HG03575 (cell line): ENCODE measurements around the gene CYP3A7.
"Not testable (repeated sequence)": the region's sequence is repeated elsewhere in the genome, so short reads cannot be mapped to it uniquely, and the experiment has no call there.

ENCODE experiments used
- ATAC-seq: cut with Tn5 transposase; IDR thresholded peaks from one replicate; pipeline ENCODE4 v1.9.1; 2021; ENCODE audit not compliant: unreplicated experiment, insufficient number of reproducible peaks, low FRiP score; ENCODE audit errors: extremely low read depth

CYP3A7 gene

DNA sequence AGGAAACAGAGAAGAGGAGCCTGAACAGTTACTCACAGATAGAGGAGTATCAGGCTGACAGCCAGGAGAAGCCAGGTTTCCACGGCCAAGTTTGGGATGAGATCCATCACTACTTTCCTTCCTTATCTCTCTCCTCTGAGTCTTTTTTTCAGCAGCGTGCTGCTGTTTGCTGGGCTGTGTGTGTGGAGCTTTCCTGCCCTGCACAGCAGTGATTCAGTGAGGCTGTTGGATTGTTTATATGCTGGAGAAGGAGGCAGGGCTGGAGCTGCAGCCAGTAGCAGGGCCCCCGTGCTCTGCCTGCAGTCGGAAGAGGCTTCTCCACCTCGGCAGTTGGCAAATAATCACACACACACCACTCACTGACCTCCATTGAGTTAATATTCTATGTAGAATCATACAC lies at the start of gene CYP3A7:
Gene CYP3A7, minus strand, starts transcription at position 210 of the 400 bp plus-strand sequence. Its CDS starts 103 bp downstream, at position 107.
- no peak for ATAC-seq

DNA sequence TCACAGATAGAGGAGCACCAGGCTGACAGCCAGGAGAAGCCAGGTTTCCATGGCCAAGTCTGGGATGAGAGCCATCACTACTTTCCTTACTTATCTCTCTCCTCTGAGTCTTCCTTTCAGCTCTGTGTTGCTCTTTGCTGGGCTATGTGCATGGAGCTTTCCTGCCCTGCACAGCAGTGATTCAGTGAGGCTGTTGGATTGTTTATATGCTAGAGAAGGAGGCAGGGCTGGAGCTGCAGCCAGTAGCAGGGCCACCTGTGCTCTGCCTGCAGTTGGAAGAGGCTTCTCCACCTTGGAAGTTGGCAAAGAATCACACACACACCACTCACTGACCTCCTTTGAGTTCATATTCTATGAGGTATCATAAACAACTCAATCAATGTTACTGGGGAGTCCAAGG lies 49.0 kb upstream of the CYP3A7 start, which contains the start of gene CYP3A4:
Gene CYP3A4, minus strand, starts transcription at position 178 of the 400 bp plus-strand sequence. Its CDS starts 103 bp downstream, at position 75.
- ATAC-seq: no peak

DNA sequence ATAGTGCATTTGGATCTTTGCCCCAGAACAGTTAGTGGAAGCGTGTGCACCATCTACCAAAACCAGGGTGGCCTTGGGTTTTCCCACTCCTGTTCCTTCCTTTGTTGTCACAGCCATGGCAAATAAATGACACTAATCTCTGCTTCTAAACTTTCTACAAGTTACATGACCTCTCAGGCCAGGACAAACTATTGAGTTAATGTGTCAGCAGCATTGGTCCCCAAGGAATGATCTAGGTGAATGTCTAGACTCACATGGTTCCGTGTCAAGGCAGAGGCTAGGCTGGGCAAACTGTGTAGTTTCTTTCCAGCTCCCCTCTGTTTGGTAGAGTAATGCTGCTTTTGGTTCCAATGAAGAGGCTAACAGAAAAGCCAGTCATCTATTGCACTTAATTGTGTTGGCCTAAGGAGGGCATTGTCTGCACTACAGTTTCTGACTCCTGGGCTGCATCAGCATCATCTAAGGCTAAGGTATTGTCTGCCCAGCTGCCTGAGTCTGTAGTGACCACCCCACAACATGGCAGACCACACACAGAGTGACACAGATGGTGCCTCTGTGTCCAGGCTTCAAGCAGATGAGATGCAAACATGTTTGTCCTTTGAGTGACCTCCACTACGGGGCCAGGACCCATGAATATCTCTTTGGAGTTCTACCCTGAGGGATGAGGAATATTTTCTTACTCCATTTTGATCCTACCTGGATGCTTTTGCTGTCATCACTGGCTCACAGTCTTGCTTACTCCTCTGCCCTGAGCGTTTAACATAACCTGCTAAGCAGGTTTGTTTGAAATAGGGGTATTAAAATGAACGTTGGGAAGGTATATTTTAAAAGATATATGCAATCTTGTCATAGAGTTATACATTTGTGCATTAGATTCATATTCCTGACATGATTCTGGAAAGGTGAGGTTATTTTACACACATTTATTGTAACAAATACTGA lies 47.3 kb upstream of the CYP3A7 start:
- ATAC-seq: no peak

DNA sequence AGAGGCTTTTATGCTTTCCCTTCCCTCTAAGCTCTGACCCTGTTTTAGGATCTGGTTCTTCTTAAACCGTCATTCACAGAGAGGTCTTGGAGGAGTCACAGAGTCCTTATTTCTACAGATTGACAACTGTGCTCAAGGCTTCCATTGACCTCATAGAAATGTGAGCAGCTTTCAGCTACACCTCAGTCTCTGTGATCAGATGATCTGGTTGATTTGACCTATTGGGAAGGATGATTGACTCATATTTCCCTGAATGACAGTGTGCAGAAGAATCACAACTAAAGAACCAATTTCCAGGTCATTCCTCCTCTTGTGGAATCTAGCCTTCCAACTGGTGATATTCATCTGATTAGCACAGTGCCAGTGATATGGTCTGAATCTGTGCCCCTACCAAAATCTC lies 45.6 kb upstream of the CYP3A7 start:
- no peak for ATAC-seq

DNA sequence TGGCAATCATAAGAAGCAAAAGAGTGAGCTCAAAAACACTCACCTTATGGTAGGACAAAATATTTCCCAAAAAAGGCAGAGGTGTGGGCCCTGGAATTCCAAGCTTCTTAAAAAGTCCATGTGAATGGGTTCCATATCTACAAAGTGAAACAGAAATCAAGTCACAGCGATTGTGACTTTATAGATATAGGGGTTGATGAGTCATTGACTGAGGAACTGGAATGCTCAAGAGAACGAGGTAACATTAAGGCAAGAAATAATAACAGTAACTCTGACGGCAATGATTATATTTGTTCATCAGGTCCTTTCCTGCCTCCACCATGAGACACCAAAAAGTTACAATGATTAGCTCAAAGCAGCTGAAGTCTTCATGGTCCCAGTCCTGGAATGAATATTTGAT lies 45.0 kb upstream of the CYP3A7 start:
- ATAC-seq: no peak

DNA sequence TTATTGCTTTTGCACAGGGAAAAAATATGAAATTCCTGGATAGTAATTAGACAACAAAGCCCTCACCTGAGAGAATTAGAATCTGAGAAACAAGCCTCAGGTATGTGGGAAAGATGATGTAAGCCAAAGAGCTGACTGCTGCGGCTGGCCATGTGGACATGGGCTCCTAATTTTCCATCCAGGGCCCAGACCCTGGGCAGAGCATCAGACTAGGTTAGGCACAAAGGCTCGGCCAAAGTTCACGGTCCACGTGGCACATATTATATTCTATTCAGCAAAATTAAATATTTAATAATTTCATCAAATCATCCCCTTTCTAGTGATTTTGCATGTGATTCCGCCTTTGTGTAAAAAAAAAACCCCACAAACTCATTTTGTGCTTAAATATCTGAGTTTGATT lies 43.9 kb upstream of the CYP3A7 start:
- no peak for ATAC-seq

DNA sequence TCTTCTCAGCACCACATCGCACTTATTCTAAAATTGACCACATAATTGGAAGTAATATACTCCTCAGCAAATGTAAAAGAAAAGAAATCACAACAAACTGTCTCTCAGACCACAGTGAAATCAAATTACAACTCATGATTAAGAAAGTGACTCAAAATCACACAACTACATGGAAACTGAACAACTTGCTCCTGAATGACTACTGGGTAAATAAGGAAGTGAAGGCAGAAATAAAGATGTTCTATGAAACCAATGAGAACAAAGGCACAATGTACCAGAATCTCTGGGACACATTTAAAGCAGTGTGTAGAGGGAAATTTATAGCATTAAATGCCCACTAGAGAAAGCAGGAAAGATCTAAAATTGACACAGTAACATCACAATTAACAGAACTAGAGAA lies 38.4 kb upstream of the CYP3A7 start:
- ATAC-seq: not testable (repeated sequence)

DNA sequence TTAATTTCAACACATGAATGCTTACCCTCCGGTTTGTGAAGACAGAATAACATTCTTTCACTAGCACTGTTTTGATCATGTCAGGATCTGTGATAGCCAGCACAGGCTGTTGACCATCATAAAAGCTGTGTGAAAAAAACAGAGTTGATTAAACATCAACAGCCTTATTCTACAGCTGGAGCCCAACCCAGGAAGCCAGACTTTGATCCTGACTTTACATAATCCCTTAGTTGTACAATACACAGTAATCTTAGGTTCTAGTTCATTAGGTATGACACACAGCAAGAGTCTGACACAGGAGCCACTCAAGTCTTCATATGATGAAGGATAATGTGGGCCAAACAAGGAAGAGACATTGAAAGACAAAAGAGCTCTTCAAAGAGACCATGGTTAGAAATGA lies 37.6 kb upstream of the CYP3A7 start:
- no peak for ATAC-seq

DNA sequence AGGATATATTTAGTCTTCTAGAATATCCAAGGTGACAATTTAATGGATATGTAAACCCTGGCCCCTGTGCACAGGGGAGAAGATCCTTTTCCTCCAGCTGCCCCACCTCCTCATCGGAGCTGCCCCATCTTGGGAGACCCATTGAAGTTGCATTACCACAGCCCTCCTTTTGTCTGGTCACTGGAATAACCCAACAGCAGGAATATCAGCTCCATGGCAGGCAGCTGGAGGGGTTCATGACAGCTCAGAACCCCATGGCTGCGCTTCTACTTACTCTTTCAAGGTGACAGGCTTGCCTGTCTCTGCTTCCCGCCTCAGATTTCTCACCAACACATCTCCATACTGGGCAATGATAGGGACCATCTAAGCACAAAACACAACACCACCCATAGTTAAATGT lies 34.5 kb upstream of the CYP3A7 start:
- ATAC-seq: not testable (repeated sequence)

DNA sequence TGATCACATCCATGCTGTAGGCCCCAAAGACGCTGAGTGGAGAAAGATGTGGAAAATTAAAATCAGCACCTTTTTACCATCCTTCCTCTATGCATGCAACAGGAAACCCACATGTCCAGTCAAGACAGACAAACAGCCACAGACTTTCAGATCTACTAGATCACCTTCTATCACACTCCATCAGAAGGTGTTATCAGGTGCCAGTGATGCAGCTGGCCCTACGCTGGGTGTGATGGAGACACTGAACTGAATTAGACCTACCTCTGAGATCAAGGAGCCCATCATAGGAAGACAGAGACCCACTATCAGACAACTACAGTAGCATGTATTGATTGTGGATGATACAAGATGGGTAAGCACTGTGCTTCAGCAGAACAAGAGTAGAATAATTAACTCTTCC lies 33.5 kb upstream of the CYP3A7 start:
- ATAC-seq: no peak

DNA sequence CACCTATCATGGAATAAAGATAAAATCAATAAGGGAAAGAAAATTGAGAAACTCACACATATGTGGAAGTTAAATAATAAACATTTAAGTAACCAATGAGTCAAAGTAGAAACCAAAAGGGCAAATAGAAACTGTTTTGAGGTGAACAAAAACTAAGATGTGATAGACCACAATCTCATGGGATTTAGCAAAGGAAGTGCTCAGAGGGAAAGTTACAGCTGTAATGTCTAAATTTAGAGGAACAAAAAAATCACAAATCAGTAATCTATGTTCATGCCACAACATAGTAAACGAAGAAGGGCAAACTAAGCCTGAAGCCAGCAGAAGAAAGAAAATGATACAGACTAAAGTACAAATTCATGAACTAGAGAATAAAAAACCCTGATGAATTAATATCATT lies 32.7 kb upstream of the CYP3A7 start:
- ATAC-seq: peak; percentile 83

DNA sequence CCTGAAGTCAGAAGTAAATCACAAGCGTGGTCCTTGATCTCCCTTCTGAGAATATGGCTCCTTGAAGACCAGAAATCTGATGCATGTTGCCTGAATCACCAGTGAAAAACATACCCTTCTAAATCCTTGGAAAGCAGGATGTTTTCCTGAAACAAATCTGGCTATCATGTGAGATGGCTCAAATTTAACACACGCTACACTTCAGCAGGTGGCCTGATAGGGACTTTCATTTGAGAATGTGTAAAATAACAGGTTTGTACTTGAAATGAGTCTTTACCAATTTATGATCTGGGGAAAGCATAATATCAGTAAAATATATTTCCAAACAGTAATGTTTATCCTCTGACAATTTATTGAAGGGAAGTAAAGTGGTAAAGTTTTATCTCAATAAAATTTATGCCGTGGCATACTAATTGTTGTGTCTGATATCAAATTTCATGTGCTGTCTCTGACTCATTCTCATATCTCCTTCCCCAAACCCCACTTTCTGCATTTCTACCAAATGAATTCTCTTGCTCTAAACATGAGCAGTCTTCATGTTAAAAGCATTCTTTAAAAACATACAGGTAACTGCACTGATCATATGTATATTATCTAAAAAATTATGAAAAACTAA lies 31.6 kb upstream of the CYP3A7 start:
- ATAC-seq: no peak

DNA sequence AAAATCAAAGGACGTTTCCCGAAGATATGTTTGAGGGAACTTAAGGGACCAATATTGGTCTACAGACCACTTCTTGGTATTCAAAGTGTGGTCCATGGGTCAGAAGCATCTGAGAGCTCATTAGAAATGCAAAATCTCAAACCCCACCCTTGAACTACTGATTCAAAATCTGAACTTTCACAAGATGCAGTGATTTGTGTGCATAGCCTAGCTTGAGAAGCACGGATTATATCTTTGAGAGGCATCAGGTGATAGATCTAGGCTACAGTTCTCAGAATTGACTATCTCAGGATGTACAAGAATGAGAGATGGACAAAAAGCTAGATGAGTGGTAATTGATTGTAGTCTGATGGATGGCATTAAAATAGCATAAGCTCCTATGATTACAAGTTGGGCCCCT lies 29.5 kb upstream of the CYP3A7 start:
- no peak for ATAC-seq

DNA sequence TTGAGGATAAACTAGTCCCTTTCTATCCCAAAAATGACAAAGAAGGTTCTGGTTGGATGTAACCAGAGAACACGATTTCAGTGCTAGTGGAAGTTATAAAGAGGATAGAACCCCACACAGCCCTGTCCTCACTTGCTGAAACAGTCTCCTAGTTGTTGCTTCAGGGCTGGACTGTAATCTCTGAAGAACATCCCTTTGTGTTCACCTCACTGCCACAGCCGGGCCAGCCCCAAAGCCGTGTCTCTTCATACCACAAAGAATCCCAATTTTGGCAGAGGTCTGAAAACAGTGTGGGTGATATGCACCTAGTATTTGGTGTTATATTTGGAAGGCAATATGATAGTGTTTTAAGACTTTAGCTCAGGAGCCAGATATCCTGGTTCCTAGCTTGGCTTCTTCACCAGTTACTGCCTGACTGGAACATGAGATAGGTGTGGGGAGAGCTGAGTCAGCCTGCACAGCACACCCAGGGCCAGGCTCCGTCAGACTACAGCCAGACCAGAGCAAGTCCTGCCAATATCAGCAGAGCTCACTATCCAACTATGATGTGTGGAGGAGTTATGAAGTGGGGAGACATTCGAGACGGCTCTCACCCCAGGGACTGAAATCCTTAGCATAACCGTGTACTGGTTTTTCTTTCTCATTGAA lies 27.8 kb upstream of the CYP3A7 start:
- ATAC-seq: no peak

DNA sequence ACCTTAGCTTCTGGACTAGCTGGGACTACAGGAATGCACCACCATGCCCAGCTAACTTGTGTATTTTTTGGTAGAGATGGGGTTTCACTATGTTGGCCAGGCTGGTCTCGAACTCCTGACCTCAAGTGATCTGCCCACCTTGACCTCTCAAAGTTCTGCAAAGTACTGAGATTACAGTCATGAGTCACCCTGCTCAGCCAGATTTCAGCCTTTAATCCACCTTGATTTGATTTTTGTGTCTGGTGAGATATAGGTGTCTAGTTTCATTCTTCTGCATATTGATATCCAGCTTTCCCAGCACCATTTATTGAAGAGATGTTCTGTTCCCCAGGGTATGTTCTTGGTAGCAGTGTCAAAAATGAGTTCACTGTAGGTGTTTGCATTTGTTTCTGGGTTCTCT lies 20.1 kb upstream of the CYP3A7 start:
- no peak for ATAC-seq

DNA sequence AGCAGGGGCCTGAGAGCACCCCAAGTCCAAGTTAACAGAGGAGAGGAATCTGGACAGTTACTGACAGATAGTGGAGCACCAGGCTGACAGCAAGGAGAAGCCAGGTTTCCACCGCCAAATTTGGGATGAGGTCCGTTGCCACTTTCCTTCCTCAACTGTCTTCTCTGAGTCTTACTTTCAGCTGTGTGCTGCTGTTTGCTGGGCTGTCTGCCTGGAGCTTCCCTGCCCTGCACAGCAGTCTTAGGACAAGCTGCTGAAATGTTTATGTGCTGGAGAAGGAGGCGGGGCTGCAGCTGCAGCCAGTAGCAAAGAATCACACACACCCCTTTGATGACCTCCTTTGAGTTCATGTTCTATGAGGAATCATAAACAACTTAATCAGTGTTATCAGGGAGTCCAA lies 17.4 kb upstream of the CYP3A7 start:
- no peak for ATAC-seq

DNA sequence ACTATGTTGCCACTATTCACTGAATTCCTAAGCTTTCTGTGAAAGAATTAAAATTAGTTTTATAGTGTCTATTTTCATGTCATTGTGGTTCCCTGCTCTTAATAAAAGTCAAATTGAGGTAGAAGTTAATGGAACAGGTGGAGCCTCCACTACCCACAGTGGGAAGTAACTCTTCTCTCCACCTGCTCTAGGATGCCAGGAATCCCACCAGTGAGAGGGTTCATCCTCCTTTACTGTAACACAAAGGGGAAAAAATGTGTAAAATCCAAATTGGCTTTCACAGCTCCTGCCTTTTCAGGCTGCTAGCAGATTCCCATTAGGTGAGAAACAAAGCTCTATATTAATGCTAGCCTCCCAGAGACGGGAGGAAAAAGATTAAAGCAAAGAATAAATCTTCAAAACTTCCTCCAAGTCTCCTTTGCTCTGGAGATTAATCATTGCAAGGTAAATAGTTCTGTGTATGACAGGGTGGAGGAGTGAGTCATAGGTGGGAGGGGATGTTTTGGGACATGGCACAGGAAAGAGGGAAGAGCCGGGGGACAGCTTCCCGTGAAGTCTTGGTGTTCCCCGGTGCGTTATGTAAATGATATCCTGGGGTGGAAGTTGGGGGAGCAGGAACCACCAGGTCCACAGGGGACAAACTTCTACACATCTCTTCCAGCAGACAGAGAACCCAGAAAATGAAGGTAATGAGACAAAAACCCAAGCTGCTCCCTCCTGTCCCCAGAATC lies 16.5 kb upstream of the CYP3A7 start:
- ATAC-seq: not testable (repeated sequence)

DNA sequence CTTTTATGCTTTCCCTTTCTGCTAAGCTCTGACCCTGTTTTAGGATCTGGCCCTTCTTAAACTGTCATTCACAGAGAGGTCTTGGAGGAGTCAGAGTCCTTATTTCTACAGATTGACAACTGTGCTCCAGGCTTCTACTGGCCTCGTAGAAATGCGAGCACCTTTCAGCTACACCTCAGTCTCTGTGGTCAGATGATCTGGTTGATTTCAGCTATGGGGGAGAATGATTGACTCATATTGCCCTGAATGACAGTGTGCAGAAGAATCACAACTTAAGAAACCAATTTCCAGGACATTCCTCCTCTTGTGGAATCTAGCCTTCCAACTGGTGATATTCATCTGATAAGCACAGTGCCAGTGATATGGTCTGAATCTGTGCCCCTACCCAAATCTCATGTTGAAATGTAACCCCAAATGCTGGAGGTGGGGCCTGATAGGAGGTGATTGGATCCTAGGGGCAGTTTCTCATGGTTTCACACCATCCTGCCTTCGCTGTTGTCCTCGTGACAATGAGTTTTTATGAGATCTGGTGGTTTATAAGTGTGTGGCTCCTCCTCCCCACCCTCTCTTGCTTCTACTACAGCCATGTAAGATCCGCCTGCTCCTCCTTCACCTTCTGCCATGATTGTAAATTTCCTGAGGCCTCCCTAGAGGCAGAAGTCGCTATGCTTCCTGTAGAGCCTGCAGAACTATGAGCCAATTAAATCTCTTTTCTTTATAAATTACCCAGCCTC lies 14.0 kb upstream of the CYP3A7 start:
- ATAC-seq: no peak

DNA sequence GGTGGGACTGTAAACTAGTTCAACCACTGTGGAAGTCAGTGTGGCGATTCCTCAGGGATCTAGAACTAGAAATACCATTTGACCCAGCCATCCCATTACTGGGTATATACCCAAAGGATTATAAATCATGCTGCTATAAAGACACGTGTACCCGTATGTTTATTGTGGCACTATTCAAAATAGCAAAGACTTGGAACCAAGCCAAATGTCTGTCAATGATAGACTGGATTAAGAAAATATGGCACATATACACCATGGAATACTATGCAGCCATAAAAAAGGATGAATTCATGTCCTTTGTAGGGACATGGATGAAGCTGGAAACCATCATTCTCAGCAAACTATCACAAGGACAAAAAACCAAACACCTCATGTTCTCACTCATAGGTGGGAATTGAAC lies 11.9 kb upstream of the CYP3A7 start:
- ATAC-seq: not testable (repeated sequence)
